ENCODE data around the gene GPR89B.
"Not testable (repeated sequence)": the region's sequence is repeated elsewhere in the genome, so short reads cannot be mapped to it uniquely, and the experiment has no call there.

DNA sequence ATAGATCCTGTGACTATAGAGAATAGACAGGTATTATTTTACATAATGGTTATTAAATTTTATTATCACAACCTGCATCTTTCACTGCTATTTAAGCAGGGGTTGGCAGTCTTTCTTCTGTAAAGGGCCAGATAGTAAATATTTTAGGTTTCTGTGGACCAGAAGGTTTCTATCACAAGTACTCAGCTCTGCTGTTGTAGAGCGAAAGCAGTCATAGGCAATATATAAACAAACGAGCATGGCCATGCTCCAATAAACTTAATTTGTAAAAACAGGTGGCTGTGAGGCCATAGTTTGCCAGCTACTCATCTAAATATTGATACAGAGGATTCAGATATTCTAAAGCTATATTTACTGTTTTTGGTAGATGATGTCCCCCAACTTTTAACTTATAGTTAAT is 12.2 kb downstream of the GPR89B start:
- TF ChIP-seq, protein P1, sequence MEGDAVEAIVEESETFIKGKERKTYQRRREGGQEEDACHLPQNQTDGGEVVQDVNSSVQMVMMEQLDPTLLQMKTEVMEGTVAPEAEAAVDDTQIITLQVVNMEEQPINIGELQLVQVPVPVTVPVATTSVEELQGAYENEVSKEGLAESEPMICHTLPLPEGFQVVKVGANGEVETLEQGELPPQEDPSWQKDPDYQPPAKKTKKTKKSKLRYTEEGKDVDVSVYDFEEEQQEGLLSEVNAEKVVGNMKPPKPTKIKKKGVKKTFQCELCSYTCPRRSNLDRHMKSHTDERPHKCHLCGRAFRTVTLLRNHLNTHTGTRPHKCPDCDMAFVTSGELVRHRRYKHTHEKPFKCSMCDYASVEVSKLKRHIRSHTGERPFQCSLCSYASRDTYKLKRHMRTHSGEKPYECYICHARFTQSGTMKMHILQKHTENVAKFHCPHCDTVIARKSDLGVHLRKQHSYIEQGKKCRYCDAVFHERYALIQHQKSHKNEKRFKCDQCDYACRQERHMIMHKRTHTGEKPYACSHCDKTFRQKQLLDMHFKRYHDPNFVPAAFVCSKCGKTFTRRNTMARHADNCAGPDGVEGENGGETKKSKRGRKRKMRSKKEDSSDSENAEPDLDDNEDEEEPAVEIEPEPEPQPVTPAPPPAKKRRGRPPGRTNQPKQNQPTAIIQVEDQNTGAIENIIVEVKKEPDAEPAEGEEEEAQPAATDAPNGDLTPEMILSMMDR (IDR thresholded peaks at IDR 0.05 in 4 of 5, conservative IDR thresholded peaks at IDR 0.05 in 1 of 5), result not testable (repeated sequence)
- not testable (repeated sequence) for TF ChIP-seq POLR2A (IDR thresholded peaks at IDR 0.05)

Data from gastrocnemius medialis (tissue), 4 donors.